Liver (tissue), 9 donors: ENCODE results near the gene OSTC. TPM values are rescaled to one million over a fixed set of nuclear protein-coding genes. Genes with fewer than 3 reads are reported as not detected.

Source experiments
- DNase-seq: peaks from one replicate; pipeline ENCODE4 v3.0.0-alpha.2; 2017; ENCODE audit warnings: low spot score
- H3K27ac ChIP-seq, 2 donors: one replicate each; pipeline ENCODE4 v1.7.0; 2013; ENCODE audit warnings: inconsistent platforms in 2 of 2, low read length in 2 of 2, control low read depth in 1 of 2, low read depth in 1 of 2, mild to moderate bottlenecking in 1 of 2
- H3K27me3 ChIP-seq, 4 donors: one replicate each; pipeline versions ENCODE4 v1.6.1 to v1.7.0; 2013; ENCODE audit warnings: low read length in 3 of 4, inconsistent platforms in 1 of 4, mild to moderate bottlenecking in 1 of 4, moderate library complexity in 1 of 4; ENCODE audit not compliant: control insufficient read depth in 4 of 4, insufficient read depth in 4 of 4
- H3K36me3 ChIP-seq, 4 donors: one replicate each; pipeline versions ENCODE4 v1.6.1 to v1.7.0; 2013; ENCODE audit warnings: low read length in 3 of 4, mild to moderate bottlenecking in 3 of 4, low read depth in 1 of 4, moderate library complexity in 1 of 4; ENCODE audit not compliant: control insufficient read depth in 4 of 4, insufficient read depth in 3 of 4
- H3K4me1 ChIP-seq, 4 donors: one replicate each; pipeline versions ENCODE4 v1.6.1 to v1.7.0; 2013; ENCODE audit warnings: low read length in 3 of 4, mild to moderate bottlenecking in 3 of 4, moderate library complexity in 1 of 4; ENCODE audit not compliant: control insufficient read depth in 4 of 4, insufficient read depth in 4 of 4
- H3K4me3 ChIP-seq, 3 donors: one replicate each; pipeline versions ENCODE4 v1.6.1 to v1.7.0; 2013; ENCODE audit warnings: low read length in 3 of 3, control low read depth in 1 of 3, low read depth in 1 of 3, mild to moderate bottlenecking in 1 of 3
- H3K9ac ChIP-seq, 2 donors: one replicate each; pipeline ENCODE4 v1.7.0; 2013; ENCODE audit warnings: low read length in 2 of 2, mild to moderate bottlenecking in 2 of 2, moderate library complexity in 2 of 2, control low read depth in 1 of 2, low read depth in 1 of 2
- H3K9me3 ChIP-seq, 4 donors: one replicate each; pipeline versions ENCODE4 v1.6.1 to v1.7.0; 2013; ENCODE audit warnings: low read length in 3 of 4; ENCODE audit not compliant: control insufficient read depth in 4 of 4
- ATF3 ChIP-seq: IDR thresholded peaks from 2 replicates; pipeline ENCODE4 v1.6.1; 2016; ENCODE audit warnings: antibody characterized with exemption
- CTCF ChIP-seq: fragments of 150-350 bp; IDR thresholded peaks from 2 replicates; pipeline ENCODE4 v1.5.1; 2017; ENCODE audit warnings: improper control_type of control experiment, low read depth, low read length; ENCODE audit not compliant: missing input control
- EGR1 ChIP-seq, 2 donors: IDR thresholded peaks; 2 replicates each; pipeline ENCODE4 v1.6.1; 2016 to 2018; ENCODE audit warnings: antibody characterized with exemption in 2 of 2, low read depth in 2 of 2
- FOXA1 ChIP-seq: IDR thresholded peaks from 2 replicates; pipeline ENCODE4 v1.6.1; 2016; ENCODE audit warnings: antibody characterized with exemption
- FOXA2 ChIP-seq: IDR thresholded peaks from 2 replicates; pipeline ENCODE4 v1.6.1; 2016; ENCODE audit warnings: antibody characterized with exemption
- GABPA ChIP-seq, 2 donors: IDR thresholded peaks in 1 of 2; conservative IDR thresholded peaks in 1 of 2; 2 replicates each; pipeline ENCODE4 v1.6.1; 2016; ENCODE audit warnings: antibody characterized with exemption in 2 of 2, mild to moderate bottlenecking in 1 of 2, moderate library complexity in 1 of 2
- HNF4A ChIP-seq, 2 donors: conservative IDR thresholded peaks; 2 replicates each; pipeline ENCODE4 v1.6.1; 2016; ENCODE audit warnings: antibody characterized with exemption in 2 of 2, mild to moderate bottlenecking in 2 of 2
- HNF4G ChIP-seq: IDR thresholded peaks from 2 replicates; pipeline ENCODE4 v1.6.1; 2016; ENCODE audit warnings: antibody characterized with exemption
- JUND ChIP-seq, 2 donors: IDR thresholded peaks; 2 replicates each; pipeline ENCODE4 v1.6.1; 2016; ENCODE audit warnings: antibody characterized with exemption in 2 of 2
- MAX ChIP-seq: IDR thresholded peaks from 2 replicates; pipeline ENCODE4 v1.6.1; 2016; ENCODE audit warnings: antibody characterized with exemption
- NR2F2 ChIP-seq: IDR thresholded peaks from 2 replicates; pipeline ENCODE4 v1.6.1; 2016; ENCODE audit warnings: antibody characterized with exemption
- RAD21 ChIP-seq, 2 donors: IDR thresholded peaks; 2 replicates each; pipeline ENCODE4 v1.6.1; 2016; ENCODE audit warnings: antibody characterized with exemption in 2 of 2, mild to moderate bottlenecking in 2 of 2
- REST ChIP-seq: IDR thresholded peaks from 2 replicates; pipeline ENCODE4 v1.6.1; 2016; ENCODE audit warnings: antibody characterized with exemption, mild to moderate bottlenecking
- RXRA ChIP-seq, 2 donors: IDR thresholded peaks; 2 replicates each; pipeline ENCODE4 v1.6.1; 2017 to 2018; ENCODE audit warnings: antibody characterized with exemption in 2 of 2, mild to moderate bottlenecking in 1 of 2
- SP1 ChIP-seq: IDR thresholded peaks from 2 replicates; pipeline ENCODE4 v1.6.1; 2018; ENCODE audit warnings: antibody characterized with exemption, mild to moderate bottlenecking
- TAF1 ChIP-seq: conservative IDR thresholded peaks from 2 replicates; pipeline ENCODE4 v1.6.1; 2016; ENCODE audit warnings: antibody characterized with exemption, mild to moderate bottlenecking
- YY1 ChIP-seq: IDR thresholded peaks from 2 replicates; pipeline ENCODE4 v1.6.1; 2016; ENCODE audit warnings: antibody characterized with exemption, mild to moderate bottlenecking
- ZBTB33 ChIP-seq: IDR thresholded peaks from 2 replicates; pipeline ENCODE4 v1.6.1; 2016; ENCODE audit warnings: antibody characterized with exemption
- WGBS: extraction: QIAGEN DNeasy Blood & Tissue Kit; methylation state at CpG from one replicate; pipeline ENCODE4 v1.1.7; 2013; 5-methylcytosine and 5-hydroxymethylcytosine counted together
- polyA plus RNA-seq, 2 donors: library from polyadenylated mRNA; stranded (reverse) in 1 of 2; unstranded in 1 of 2; fragments of 200-250 nt in 1 of 2; fragments of >200 nt in 1 of 2; fragmentation: Nextera tagmentation in 1 of 2; extraction: Ambion mirVana in 1 of 2; gene quantifications; one replicate each; pipeline versions ENCODE4 v1.2.1 to v1.2.3, GENCODE V29; 2013 to 2015
- total RNA-seq, 2 donors: library from RNA; depleted of rRNA; stranded (reverse); fragments of >200 nt; gene quantifications; one replicate each; pipeline ENCODE4 v1.2.3, GENCODE V29; 2014
- donor health status: healthy.
- donor health status: healthy.
- donor health status: healthy.
- donor health status: healthy.
- donor health status: healthy.

The OSTC gene
- 100 to 1,000 TPM; 113 to 148 TPM for total RNA-seq
- polyA plus RNA-seq = 100 to 1,000 TPM; 141 to 144 TPM

- H3K4me1 ChIP-seq = peaks cover 5 to 20% (median 11%) of the 10 kb centered on the region in 4 donors
- H3K27ac ChIP-seq = peak within 1 kb of the TSS; percentile 74 to 87
- H3K27me3 ChIP-seq = no peaks in the 10 kb centered on the region
- no peaks in the 10 kb centered on the region for H3K9me3 ChIP-seq
- DNase-seq = peak; percentile 93
- peak; percentile 85 for TF ChIP-seq MAX
- peak; percentile 29 to 81 for TF ChIP-seq GABPA (IDR thresholded peaks at IDR 0.05 in 1 of 2, conservative IDR thresholded peaks at IDR 0.05 in 1 of 2)
- TF ChIP-seq HNF4A (conservative IDR thresholded peaks at IDR 0.05) = peak; percentile 45 to 55
- TF ChIP-seq JUND (IDR thresholded peaks at IDR 0.05) = no peak
- TF ChIP-seq FOXA2 = no peak
- no peak for TF ChIP-seq HNF4G
- peak; percentile 25 for TF ChIP-seq TAF1
- peak in 1 of 2 donors; percentile 12 for TF ChIP-seq RXRA (IDR thresholded peaks at IDR 0.05)
- peak in 1 of 2 donors; percentile 20 for TF ChIP-seq EGR1 (IDR thresholded peaks at IDR 0.05; ENCODE audit: low read depth in 2 of 2)
- TF ChIP-seq ZBTB33 = peak; percentile 23
- no peak for TF ChIP-seq CTCF
- no peak for TF ChIP-seq FOXA1
- no peak for TF ChIP-seq NR2F2
- TF ChIP-seq ATF3 = no peak
- peak; percentile 65 for TF ChIP-seq SP1
- TF ChIP-seq RAD21 (IDR thresholded peaks at IDR 0.05) = no peak
- TF ChIP-seq REST = peak; percentile 32
- TF ChIP-seq YY1 = peak; percentile 85
- H3K4me3 ChIP-seq = peak within 1 kb of the TSS; percentile 78 to 96 (median 87)
- H3K36me3 ChIP-seq = peaks cover 0 to 1% (median 0%) of the 10 kb centered on the region in 4 donors
- peak within 1 kb of the TSS; percentile 80 to 97 for H3K9ac ChIP-seq
- under 1% methylated on average over 45 of the region's 45 CpGs for WGBS
These were observed at the start of gene OSTC for GRCh38 chr4:108650212-108651013. OSTC (plus strand) TSS chr4:108650599; CDS start chr4:108650656, 57 bp downstream.
